Measurements from ENCODE around the gene GDI2. TPM values are rescaled to one million over a fixed set of nuclear protein-coding genes. Genes with fewer than 3 reads are reported as not detected.
A peak's percentile ranks its signal among the peaks of the same experiment; 100 is the strongest.

Gene GDI2
- total RNA-seq, 1 donor from 2014 or later = 174 TPM

DNA sequence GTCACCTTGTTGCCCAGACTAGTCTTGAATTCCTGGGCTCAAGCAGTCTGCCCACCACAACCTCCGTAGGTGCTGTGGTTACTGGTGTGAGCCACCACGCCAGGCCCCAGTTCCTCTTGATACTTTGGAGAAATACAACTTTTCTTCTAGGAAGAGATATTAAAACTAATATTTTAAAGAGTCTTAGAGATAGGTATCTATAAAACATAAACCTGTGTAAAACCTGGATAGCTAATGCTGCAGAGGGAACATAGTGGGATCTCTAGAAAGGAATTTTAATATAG is 4.8 kb upstream of the GDI2 start:
- TF ChIP-seq, protein P1, sequence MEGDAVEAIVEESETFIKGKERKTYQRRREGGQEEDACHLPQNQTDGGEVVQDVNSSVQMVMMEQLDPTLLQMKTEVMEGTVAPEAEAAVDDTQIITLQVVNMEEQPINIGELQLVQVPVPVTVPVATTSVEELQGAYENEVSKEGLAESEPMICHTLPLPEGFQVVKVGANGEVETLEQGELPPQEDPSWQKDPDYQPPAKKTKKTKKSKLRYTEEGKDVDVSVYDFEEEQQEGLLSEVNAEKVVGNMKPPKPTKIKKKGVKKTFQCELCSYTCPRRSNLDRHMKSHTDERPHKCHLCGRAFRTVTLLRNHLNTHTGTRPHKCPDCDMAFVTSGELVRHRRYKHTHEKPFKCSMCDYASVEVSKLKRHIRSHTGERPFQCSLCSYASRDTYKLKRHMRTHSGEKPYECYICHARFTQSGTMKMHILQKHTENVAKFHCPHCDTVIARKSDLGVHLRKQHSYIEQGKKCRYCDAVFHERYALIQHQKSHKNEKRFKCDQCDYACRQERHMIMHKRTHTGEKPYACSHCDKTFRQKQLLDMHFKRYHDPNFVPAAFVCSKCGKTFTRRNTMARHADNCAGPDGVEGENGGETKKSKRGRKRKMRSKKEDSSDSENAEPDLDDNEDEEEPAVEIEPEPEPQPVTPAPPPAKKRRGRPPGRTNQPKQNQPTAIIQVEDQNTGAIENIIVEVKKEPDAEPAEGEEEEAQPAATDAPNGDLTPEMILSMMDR (IDR thresholded peaks at IDR 0.05) = no peak
- Histone ChIP-seq H3K27me3 (no peaks in the 10 kb centered on the region), H3K27ac (no peak overlapping the region), H3K9me3 (no peaks in the 10 kb centered on the region), H3K36me3 (no peaks in the 10 kb centered on the region), H3K4me1 (peaks cover 8% of the 10 kb centered on the region), H3K4me3 (no peak overlapping the region)
- ATAC-seq (no peak), DNase-seq (no peak)
- intact Hi-C loops (cut with DNase I) = no loop called here

DNA sequence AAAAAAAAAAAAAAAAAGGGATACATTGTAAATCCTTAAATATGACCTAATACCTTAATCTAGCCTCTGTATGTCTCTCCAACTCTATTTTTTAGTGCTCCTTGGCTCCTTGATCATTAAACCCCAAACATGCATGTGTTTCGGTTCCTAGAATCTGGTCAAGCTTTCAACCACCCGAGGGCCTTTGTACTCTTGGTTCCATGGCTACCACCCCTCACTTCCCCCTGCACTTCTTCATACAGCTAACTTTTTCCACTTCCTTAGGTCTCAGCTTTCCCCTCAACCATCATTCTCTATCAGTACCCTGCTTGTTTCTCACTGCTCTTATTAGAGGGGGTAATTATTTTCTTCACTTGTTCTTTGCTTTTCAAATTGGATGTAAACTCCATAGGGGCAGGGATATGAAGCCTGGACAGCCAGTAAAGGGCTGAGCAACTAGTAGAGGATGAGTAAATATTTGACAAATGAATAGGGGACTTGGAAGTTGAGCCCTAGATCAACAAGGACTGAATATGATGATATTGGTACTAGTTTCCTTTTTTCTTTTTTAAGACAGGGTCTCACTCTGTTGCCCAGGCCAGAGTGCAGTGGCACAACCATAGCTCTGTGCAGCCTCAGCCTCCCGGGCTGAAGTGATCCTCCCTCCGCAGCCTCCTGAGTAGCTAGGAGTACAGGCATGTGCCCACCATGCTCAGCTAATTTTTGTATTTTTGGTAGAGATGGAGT is 4.3 kb upstream of the GDI2 start:
- intact Hi-C loops (cut with DNase I) = no loop called here
- DNase-seq = no peak
- no peaks in the 10 kb centered on the region for H3K27me3 ChIP-seq
- H3K9me3 ChIP-seq = no peaks in the 10 kb centered on the region
- no peaks in the 10 kb centered on the region for H3K36me3 ChIP-seq
- TF ChIP-seq, protein P1 (IDR thresholded peaks at IDR 0.05) = no peak
- H3K4me3 ChIP-seq = no peak overlapping the region
- ATAC-seq = no peak
- no peak overlapping the region for H3K27ac ChIP-seq
- peaks cover 8% of the 10 kb centered on the region for H3K4me1 ChIP-seq

DNA sequence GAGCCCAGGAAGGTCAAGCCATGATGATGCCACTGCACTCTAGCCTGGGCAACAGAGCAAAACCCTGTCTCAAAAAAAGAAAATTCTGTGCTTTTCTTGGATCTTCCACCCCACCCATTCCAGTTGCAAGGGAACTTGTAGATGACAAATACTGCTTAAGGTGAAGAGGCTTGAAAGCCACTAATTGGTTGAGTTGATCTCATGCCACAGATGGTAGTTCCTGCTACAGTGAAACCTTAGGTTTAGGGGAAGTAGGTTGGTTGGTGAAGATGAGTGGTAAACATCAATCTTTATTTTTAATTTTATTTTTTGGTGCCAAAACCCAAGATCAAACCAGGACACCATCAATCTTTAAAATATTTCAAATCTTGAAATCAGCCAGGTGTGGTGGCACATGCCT is 2.9 kb upstream of the GDI2 start:
- peaks cover 16% of the 10 kb centered on the region for H3K4me1 ChIP-seq
- no peaks in the 10 kb centered on the region for H3K9me3 ChIP-seq
- intact Hi-C loops (cut with DNase I) = no loop called here
- no peak for ATAC-seq
- H3K27ac ChIP-seq = no peak overlapping the region
- TF ChIP-seq, protein P1 (IDR thresholded peaks at IDR 0.05) = no peak
- no peaks in the 10 kb centered on the region for H3K36me3 ChIP-seq
- no peak overlapping the region for H3K4me3 ChIP-seq
- no peaks in the 10 kb centered on the region for H3K27me3 ChIP-seq
- DNase-seq = no peak

DNA sequence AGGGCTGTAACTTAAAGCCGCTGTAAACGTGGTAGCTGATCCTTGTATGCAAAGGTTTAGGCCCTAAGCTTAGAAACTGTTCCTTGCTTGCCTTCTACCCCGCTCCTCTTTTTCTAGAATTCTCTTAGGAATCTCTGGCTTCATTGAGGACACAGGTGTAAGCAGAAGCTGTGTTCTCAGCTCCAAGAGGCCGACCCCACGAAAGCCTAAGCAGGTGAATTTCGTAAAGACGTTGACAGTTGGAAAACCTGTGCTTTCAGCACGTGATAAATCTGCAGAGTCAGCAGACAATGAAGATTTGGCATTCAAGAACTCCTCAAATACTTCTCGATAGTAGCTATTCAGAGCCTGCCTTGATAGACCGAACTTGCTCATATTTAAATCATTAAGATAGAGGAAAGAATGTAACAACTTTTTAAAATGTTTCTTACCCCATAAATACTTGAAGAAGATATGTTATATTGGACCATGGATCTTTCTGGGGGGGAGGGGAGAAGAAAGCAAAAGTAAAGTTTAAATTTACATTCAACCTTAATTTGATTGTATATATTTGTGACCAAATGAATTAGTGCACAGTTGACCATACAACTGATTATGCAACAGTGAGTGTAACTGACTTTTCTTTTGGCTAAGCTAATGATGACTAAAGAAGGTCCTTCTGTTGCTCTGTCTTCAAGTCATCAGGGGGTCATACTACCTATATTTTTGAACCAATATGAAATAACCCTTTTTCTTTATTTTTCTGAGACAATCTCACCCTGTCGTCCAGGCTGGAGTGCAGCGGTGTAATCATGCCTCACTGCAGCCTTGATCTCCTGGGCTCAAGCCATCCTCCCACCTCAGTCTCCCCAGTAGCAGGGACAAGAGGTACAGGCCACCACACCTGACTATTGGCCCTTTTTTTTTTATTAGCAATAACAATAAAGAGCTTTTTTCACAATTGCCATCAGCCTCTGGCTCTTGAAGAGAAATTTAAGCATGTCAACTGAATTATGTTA is 1.2 kb upstream of the GDI2 start:
- TF ChIP-seq, protein P1 (IDR thresholded peaks at IDR 0.05) = no peak
- intact Hi-C loops (cut with DNase I) = no loop called here
- H3K9me3 ChIP-seq = no peaks in the 10 kb centered on the region
- peak overlapping the region; percentile 94 for H3K27ac ChIP-seq
- ATAC-seq (no peak), DNase-seq (no peak)
- peak overlapping the region; percentile 97 for H3K4me3 ChIP-seq
- no peaks in the 10 kb centered on the region for H3K27me3 ChIP-seq
- H3K4me1 ChIP-seq = peaks cover 33% of the 10 kb centered on the region
- no peaks in the 10 kb centered on the region for H3K36me3 ChIP-seq

DNA sequence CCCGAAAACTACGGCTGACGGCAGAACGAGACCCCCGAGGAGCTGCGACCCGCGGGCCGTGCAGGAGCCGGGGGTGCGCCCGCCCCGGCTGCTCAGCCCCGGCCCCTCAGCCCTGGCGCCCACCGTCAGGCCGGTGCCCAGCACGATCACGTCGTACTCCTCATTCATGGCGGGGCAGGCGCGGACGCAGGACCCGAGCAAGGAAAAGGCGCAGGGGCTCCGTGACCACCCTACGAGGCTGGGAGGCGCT is 218 bp downstream of the GDI2 start:
- Histone ChIP-seq H3K36me3 (no peaks in the 10 kb centered on the region), H3K9me3 (no peaks in the 10 kb centered on the region), H3K4me3 (peak overlapping the region; percentile 97), H3K27ac (peak overlapping the region; percentile 94), H3K27me3 (no peaks in the 10 kb centered on the region), H3K4me1 (peaks cover 46% of the 10 kb centered on the region)
- TF ChIP-seq, protein P1 (IDR thresholded peaks at IDR 0.05) = no peak
- ATAC-seq (peak; percentile 57), DNase-seq (no peak)
- intact Hi-C loops (cut with DNase I) = no loop called here

All from upper lobe of right lung (tissue), 1 donor.